GM20431 (cell line): ENCODE measurements around the gene BAIAP2L1.
"Not testable (repeated sequence)": the region's sequence is repeated elsewhere in the genome, so short reads cannot be mapped to it uniquely, and the experiment has no call there.

Source experiments
- in situ Hi-C: fragments of 300-500 bp; cut with MseI, MboI; formaldehyde crosslinking; loops from one replicate; pipeline ENCODE4 v1.15.0; 2020; ENCODE audit warnings: low sequenced_read_pairs; ENCODE audit not compliant: unreplicated experiment

Gene BAIAP2L1

DNA sequence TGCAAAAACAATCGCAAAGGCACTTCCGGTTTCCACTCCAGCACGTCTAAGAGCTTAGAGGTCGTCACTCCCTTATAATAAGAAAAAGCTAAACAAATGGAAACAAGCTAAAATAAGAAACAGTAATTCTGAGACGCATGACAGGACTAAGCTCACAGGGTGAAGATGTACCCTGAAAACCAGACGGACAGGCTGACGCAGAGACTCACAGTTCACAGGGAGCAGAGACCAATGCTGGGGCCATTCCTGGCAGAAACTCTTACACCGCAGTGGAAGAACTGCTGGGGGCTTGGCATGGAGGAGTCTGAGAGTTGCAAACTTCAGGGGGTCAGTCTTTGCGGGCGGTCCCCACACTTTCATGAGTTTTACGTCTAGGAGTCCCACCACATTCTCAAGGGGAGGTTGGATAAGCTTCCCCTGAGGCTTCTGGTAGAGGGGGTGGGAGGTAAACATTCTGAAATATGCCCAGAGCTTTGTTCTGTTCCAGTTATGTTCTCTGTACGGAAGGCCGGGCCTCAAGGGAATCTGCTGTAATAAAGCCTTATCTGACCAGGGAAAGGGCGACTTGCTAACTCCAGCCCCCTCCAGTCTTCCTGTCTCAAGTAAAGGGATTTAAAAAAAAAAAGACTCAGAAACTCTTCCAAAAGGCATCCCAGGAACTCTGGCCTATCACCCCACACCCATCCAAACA is 71.6 kb downstream of the BAIAP2L1 start:
- in situ Hi-C loops: no loop called here

DNA sequence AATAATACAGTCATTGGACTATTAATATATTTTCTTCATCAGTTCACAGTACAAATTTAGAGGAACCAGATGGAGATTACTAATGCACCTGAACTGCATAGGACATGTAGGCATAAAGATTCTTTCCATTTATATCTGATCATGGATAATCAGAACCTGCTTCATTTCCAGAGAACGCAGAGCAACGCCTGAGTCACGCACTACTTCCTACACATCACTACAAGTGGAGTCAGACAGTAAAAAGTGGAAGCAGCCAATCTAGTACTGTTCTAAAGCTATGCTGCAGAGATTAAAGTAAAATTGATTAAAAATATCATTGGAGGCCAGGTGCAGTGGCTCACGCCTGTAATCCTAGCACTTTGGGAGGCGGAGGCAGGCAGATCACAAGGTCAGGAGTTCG is 76.1 kb downstream of the BAIAP2L1 start:
- in situ Hi-C loops: no loop called here

- in situ Hi-C loops: no loop called here
These were observed 77.1 kb downstream of the BAIAP2L1 start for GRCh38 chr7:98323597-98324322.

GRCh38 chr7:98322331-98323270 is 78.3 kb downstream of the BAIAP2L1 start:
- in situ Hi-C loops: no loop called here

DNA sequence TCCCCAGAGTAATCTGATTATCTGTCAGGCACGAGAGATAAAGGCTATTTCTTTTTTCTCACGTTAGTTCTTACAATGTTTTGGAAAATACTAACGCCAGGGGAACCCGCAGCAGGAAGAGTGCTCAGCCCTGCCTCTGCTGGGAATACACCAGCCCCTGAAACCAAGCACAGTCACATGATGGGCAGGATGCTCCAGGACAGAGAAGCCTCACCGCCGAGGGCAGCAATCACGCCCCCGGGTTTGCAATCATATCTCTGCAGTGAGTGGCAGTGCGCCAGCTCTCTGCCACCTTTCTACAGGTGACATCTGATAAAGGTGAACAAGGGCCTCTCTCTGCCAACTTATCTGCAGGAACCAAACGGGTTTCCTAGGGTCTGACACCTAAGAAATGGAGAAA is 79.6 kb downstream of the BAIAP2L1 start:
- in situ Hi-C loops: no loop called here

DNA sequence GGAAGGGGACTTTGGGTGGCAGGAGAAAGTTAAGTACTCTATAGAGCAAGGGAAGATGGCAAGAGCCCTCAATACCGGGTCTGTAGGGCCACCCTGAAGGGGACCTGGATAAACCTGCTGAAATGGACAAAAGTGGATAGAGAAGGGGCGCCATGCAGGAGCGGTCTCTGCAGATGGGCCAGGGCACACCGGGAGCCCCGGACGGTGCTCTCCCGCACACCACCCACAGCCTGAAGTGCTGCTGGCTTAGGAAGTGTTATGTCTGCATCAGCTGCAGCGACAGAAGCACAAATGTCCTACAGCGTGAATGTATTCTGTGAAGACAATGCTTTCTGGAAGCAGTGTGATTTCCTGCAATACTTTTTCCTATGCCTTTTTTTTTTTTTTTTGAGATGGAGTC is 81.7 kb downstream of the BAIAP2L1 start:
- in situ Hi-C loops: no loop called here

- in situ Hi-C loops: no loop called here
These were observed 83.4 kb downstream of the BAIAP2L1 start for GRCh38 chr7:98317366-98318040.

DNA sequence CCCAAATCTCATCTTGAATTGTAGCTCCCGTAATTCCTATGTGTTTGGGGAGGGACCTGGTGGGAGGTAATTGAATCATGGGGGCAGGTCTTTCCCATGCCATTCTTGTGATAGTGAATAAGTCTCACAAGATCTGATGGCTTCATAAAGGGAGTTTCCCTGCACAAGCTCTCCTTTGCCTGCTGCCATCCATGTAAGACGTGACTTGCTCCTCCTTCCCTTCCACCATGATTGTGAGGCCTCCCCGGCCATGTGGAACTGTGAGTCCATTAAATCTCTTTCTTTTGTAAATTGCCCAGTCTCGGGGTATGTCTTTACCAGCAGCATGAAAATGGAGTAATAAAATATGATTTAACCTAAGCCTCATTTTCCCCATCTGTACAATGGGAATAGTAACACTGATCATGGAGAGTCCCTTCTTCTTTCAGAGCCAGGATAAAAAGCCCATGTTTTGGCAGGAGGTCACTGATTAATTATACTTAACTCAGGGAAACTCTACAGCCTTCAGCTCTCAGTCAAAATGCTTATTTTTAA is 84.8 kb downstream of the BAIAP2L1 start:
- in situ Hi-C loops: not testable (repeated sequence)

GRCh38 chr7:98315318-98315993 is 85.4 kb downstream of the BAIAP2L1 start:
- in situ Hi-C loops: no loop called here

GRCh38 chr7:98314469-98314868 is 86.4 kb downstream of the BAIAP2L1 start:
- in situ Hi-C loops: no loop called here

GRCh38 chr7:98312201-98312600 is 88.7 kb downstream of the BAIAP2L1 start:
- in situ Hi-C loops: no loop called here

DNA sequence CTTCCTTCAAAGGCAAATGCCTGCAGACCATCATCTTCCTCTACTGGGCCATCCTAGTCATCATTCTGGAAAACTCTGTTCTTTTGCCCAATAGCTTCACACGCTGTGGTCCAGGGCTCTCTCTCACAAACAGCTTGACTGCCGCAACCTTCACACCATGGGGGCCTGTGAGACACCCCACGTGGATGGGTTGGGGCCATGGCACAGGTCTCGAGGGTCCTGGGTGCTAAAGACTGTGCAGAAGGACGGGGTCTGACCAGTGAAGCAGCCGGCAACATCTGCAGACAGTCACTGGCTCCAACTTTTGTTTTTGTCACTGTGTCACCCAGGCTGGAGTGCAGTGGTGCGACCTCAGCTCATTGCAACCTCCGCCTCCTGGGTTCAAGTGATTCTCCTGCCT is 91.3 kb downstream of the BAIAP2L1 start:
- in situ Hi-C loops: no loop called here

DNA sequence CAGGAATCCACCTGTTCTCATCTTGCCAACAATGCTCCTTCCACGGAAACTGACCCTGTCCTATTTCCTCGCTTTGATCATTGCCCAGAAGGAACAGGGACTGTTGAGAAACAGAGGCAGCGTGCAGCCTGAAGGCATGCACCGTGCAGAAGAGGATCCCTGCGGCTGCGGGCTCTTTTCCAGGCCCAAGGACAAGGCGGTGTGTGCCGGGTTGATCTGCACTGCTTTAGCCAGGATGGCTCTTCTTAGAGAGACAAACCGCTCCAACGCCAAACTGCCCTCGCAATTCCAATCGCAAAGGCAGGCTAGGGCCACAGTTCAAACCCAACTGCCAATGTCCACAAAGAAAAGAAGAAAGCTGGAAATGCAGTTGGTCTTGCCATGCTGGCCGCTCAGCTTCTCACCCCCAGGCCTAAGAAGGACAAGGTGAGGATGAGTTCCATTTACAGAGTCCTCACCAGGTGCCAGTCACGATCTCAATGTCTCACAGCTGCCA is 92.9 kb downstream of the BAIAP2L1 start:
- in situ Hi-C loops: no loop called here

GRCh38 chr7:98305951-98306535 is 94.8 kb downstream of the BAIAP2L1 start:
- in situ Hi-C loops: no loop called here

DNA sequence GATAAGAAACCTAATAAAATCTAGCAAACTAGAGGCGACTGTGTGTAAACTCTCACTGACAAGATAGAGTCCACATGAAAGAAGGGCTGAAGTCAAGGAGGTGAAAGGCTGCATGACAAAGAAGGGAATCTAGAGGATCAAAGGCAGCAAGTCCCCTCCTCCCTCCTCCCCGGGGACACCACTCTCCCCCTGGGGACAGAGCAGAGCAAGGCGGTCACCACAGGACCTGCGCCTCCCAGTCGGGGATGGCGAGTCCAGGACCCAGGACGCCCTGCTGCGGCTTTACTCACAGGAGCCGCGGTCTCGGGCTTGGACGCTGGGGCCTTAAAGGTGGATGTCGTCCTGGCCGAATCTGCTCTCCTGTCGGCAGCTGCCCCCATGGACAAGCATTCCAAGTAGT is 97.0 kb downstream of the BAIAP2L1 start:
- in situ Hi-C loops: no loop called here

DNA sequence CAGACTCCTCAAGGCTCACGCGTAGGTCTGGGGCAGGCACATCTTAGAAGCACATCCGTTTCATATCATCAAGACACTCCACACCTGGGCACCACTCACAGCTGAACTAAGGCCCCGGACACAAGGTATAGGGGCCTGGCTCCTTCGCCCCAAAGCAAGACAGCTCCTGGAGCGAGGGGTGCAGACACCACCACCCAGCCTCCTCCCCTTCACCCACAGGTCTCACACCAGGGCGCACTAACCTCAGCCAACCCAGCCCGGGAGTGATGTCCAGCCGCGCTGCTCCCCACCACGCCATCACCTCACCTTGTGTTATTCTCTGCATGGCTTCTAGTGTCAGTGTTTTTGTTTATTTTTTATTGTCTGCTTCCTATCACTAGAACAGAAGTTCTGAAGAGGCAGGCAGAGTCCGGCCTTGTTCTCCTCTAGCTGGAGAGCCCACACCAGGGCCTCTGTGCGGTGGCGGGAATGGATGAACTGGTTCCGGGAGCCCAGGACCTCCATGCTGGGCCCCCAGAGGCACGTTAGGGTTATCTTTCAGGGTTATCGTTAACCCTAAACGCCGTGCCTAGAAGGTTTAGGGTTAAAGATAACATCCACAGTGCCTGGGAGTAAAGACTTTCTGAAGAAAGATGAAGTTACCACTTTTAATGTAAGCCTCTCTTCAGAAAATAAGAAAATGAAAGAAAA is 97.6 kb downstream of the BAIAP2L1 start:
- in situ Hi-C loops: no loop called here

GRCh38 chr7:98301693-98302470 is 99.0 kb downstream of the BAIAP2L1 start:
- in situ Hi-C loops: no loop called here
